K562 (cell line): Measurements from ENCODE around the gene HPN.

Experiments
- ARID2 ChIP-seq: fragments of 450-650 bp; IDR thresholded peaks from 2 replicates; pipeline ENCODE4 v1.6.1; 2017; ENCODE audit warnings: antibody characterized with exemption, mild to moderate bottlenecking
- CHD4 ChIP-seq: fragments of 200-600 bp; sonication (generic); IDR thresholded peaks from 3 replicates; pipeline ENCODE4 v1.6.1; 2012; ENCODE audit warnings: low read depth, mild to moderate bottlenecking, mixed read lengths, low read length, inconsistent platforms; ENCODE audit not compliant: insufficient read depth, insufficient replicate concordance, poor library complexity, severe bottlenecking
- CTCF ChIP-seq, 3 experiments: IDR thresholded peaks in 2 of 3; conservative IDR thresholded peaks in 1 of 3; 2 replicates each; pipeline ENCODE4 v1.5.1; 2011 to 2012; ENCODE audit warnings: low read length in 3 of 3, mild to moderate bottlenecking in 3 of 3, control low read depth in 2 of 3, improper control_type of control experiment in 1 of 3, inconsistent platforms in 1 of 3, low read depth in 1 of 3, mixed read lengths in 1 of 3, moderate library complexity in 1 of 3; ENCODE audit not compliant: insufficient read depth in 2 of 3
- CTCFL ChIP-seq: IDR thresholded peaks from 2 replicates; pipeline ENCODE4 v1.6.1; 2011; ENCODE audit warnings: borderline replicate concordance, low read depth, mild to moderate bottlenecking, moderate library complexity, low read length; ENCODE audit not compliant: insufficient read depth, poor library complexity, severe bottlenecking
- EZH2 ChIP-seq: IDR thresholded peaks from 2 replicates; pipeline ENCODE4 v1.6.1; 2012; ENCODE audit warnings: low read depth, mild to moderate bottlenecking, inconsistent platforms, low read length, borderline replicate concordance
- NCOA2 ChIP-seq, 2 experiments: fragments of 450-650 bp; IDR thresholded peaks; 2 replicates each; pipeline ENCODE4 v1.6.1; 2018; ENCODE audit warnings: mild to moderate bottlenecking in 2 of 2, moderate library complexity in 1 of 2; ENCODE audit not compliant: partially characterized antibody in 2 of 2
- RAD21 ChIP-seq, 2 experiments: fragments of 250-450 bp in 1 of 2; fragments of 450-650 bp in 1 of 2; sonication (Bioruptor Pico) in 1 of 2; formaldehyde crosslinking in 1 of 2; IDR thresholded peaks in 1 of 2; conservative IDR thresholded peaks in 1 of 2; 2 replicates each; pipeline versions ENCODE4 v1.4.0 to v1.8.0; 2020 to 2022; ENCODE audit warnings: mild to moderate bottlenecking in 2 of 2, moderate library complexity in 1 of 2
- SIN3A ChIP-seq, 2 experiments: fragments of 150-350 bp in 1 of 2; IDR thresholded peaks; 2 replicates each; pipeline ENCODE4 v1.6.1; 2011 to 2016; ENCODE audit warnings: borderline replicate concordance in 2 of 2, low read depth in 2 of 2, low read length in 2 of 2, mild to moderate bottlenecking in 2 of 2, moderate library complexity in 2 of 2; ENCODE audit not compliant: control insufficient read depth in 1 of 2
- YY1 ChIP-seq, 3 experiments: IDR thresholded peaks; 2 replicates each; pipeline ENCODE4 v1.6.1; 2011; ENCODE audit warnings: low read length in 2 of 3, mild to moderate bottlenecking in 2 of 3, moderate library complexity in 2 of 3, borderline replicate concordance in 1 of 3, control low read depth in 1 of 3, low read depth in 1 of 3; ENCODE audit not compliant: insufficient read depth in 3 of 3, insufficient replicate concordance in 2 of 3, control insufficient read depth in 1 of 3, insufficient read length in 1 of 3; ENCODE audit errors: extremely low read depth in 1 of 3
- ZFX ChIP-seq: sonication (generic); formaldehyde crosslinking; IDR thresholded peaks from 2 replicates; pipeline ENCODE4 v1.8.0; 2022; ENCODE audit warnings: mild to moderate bottlenecking, missing genetic modification reagents, moderate library complexity

GRCh38 chr19:35073941-35074340 lies 32.4 kb downstream of the HPN start:
- TF ChIP-seq ZFX (CRISPR knock-in tag), result no peak
- no peak for TF ChIP-seq SIN3A (IDR thresholded peaks at IDR 0.05; ENCODE audit: borderline replicate concordance in 2 of 2, control insufficient read depth in 1 of 2, low read depth in 2 of 2, low read length in 2 of 2)
- no peak for TF ChIP-seq EZH2
- TF ChIP-seq YY1 (IDR thresholded peaks at IDR 0.05; ENCODE audit: borderline replicate concordance in 1 of 3, control insufficient read depth in 1 of 3, extremely low read depth in 1 of 3, insufficient read depth in 3 of 3, insufficient read length in 1 of 3, insufficient replicate concordance in 2 of 3, low read depth in 1 of 3, low read length in 2 of 3), result no peak
- no peak for TF ChIP-seq CTCFL
- no peak for TF ChIP-seq NCOA2 (IDR thresholded peaks at IDR 0.05; ENCODE audit: partially characterized antibody in 2 of 2)
- TF ChIP-seq ARID2, result no peak
- TF ChIP-seq CTCF (IDR thresholded peaks at IDR 0.05 in 2 of 3, conservative IDR thresholded peaks at IDR 0.05 in 1 of 3; ENCODE audit: insufficient read depth in 2 of 3, low read depth in 1 of 3, low read length in 3 of 3), result no peak
- no peak for TF ChIP-seq RAD21 (CRISPR knock-in tag; conservative IDR thresholded peaks at IDR 0.05 in 1 of 2, IDR thresholded peaks at IDR 0.05 in 1 of 2)
- no peak for TF ChIP-seq CHD4
